Endothelial cell of umbilical vein (primary cell): ENCODE results near the gene GTPBP3. TPM values are rescaled to one million over a fixed set of nuclear protein-coding genes. Genes with fewer than 3 reads are reported as not detected.

ENCODE experiments used
- BruUV-seq: library from RNA; stranded (reverse); fragments of 400-500 nt; replicated peaks from 2 replicates; lab custom pipeline; 2021; lab: Mats Ljungman, UMichigan
- CTCF ChIA-PET: fragments of 300-600, 350-600 bp; sonication (Branson Sonifier 250); formaldehyde crosslinking; loops from one replicate; lab custom pipeline; 2021; ENCODE audit warnings: antibody characterized with exemption, inconsistent platforms; lab: Charles Lee
- POLR2A ChIA-PET: fragments of 300-600, 350-600 bp; sonication (Branson Sonifier 250); formaldehyde crosslinking; loops from one replicate; lab custom pipeline; 2021; ENCODE audit warnings: antibody characterized with exemption, inconsistent platforms; lab: Charles Lee
- DNase-seq: peaks from one replicate; pipeline ENCODE4 v3.0.0-alpha.2; 2011; ENCODE audit warnings: low read depth, low spot score
- FAIRE-seq: peaks from 2 replicates; lab custom pipeline; 2011; peaks lifted over from hg19 to GRCh38; lab: Jason Lieb, UNC
- H2AFZ ChIP-seq: 2 replicates; pipeline ENCODE4 v1.6.0; 2012; ENCODE audit warnings: low read depth, low read length, control low read depth, inconsistent platforms
- H3K27ac ChIP-seq: 2 replicates; pipeline ENCODE4 v1.5.1; 2011; ENCODE audit warnings: low read depth, mild to moderate bottlenecking, control low read depth, low read length, moderate library complexity; ENCODE audit not compliant: insufficient read depth
- H3K27me3 ChIP-seq, 2 experiments: 2 replicates each; pipeline versions ENCODE4 v1.6.0 to v1.6.1; 2011; ENCODE audit warnings: low read length in 2 of 2, mixed read lengths in 1 of 2; ENCODE audit not compliant: control insufficient read depth in 2 of 2, insufficient read depth in 2 of 2
- H3K36me3 ChIP-seq, 2 experiments: 2 replicates in 1 of 2; 3 replicates in 1 of 2; pipeline ENCODE4 v1.5.1; 2011; ENCODE audit warnings: low read length in 2 of 2, mild to moderate bottlenecking in 1 of 2, moderate library complexity in 1 of 2; ENCODE audit not compliant: control insufficient read depth in 2 of 2, insufficient read depth in 2 of 2; ENCODE audit errors: extremely low read depth in 1 of 2
- H3K4me1 ChIP-seq: 3 replicates; pipeline ENCODE4 v1.5.1; 2011; ENCODE audit warnings: mild to moderate bottlenecking, low read length; ENCODE audit not compliant: control insufficient read depth, insufficient read depth; ENCODE audit errors: extremely low read depth
- H3K4me2 ChIP-seq: 2 replicates; pipeline ENCODE4 v1.6.1; 2011; ENCODE audit warnings: low read length, control low read depth, mixed read lengths; ENCODE audit not compliant: insufficient read depth
- H3K4me3 ChIP-seq, 3 experiments: fragments of 200-600 bp in 1 of 3; sonication (generic), shearing (Covaris generic) in 1 of 3; replicated peaks in 1 of 3; 2 replicates each; pipeline ENCODE4 v1.5.1; 2011 to 2016; ENCODE audit warnings: control low read depth in 3 of 3, low read length in 3 of 3, mild to moderate bottlenecking in 2 of 3, inconsistent platforms in 1 of 3, low read depth in 1 of 3, moderate library complexity in 1 of 3; ENCODE audit not compliant: insufficient read depth in 1 of 3
- H3K79me2 ChIP-seq: 2 replicates; pipeline ENCODE4 v1.6.0; 2012; ENCODE audit warnings: low read length, inconsistent platforms; ENCODE audit not compliant: control insufficient read depth, insufficient read depth
- H3K9ac ChIP-seq: replicated peaks from 2 replicates; pipeline ENCODE3; 2011; ENCODE audit warnings: low read length, control low read depth; ENCODE audit not compliant: insufficient read depth; ENCODE audit errors: extremely low read depth
- H3K9me1 ChIP-seq: replicated peaks from 3 replicates; pipeline ENCODE4 v1.6.0; 2011; ENCODE audit warnings: mild to moderate bottlenecking, low read length; ENCODE audit not compliant: control insufficient read depth, insufficient read depth; ENCODE audit errors: extremely low read depth
- H3K9me3 ChIP-seq: replicated peaks from 2 replicates; pipeline ENCODE4 v1.5.1; 2012; ENCODE audit warnings: low read length, inconsistent platforms; ENCODE audit not compliant: control insufficient read depth, insufficient read depth
- H4K20me1 ChIP-seq: replicated peaks from 2 replicates; pipeline ENCODE3; 2011; ENCODE audit warnings: mild to moderate bottlenecking, low read length; ENCODE audit not compliant: control insufficient read depth, insufficient read depth; ENCODE audit errors: extremely low read depth
- EZH2 ChIP-seq: IDR thresholded peaks from 2 replicates; pipeline ENCODE4 v1.6.1; 2012; ENCODE audit warnings: borderline replicate concordance, low read depth, mild to moderate bottlenecking, moderate library complexity, low read length, inconsistent platforms; ENCODE audit not compliant: severe bottlenecking
- FOS ChIP-seq: IDR thresholded peaks from 2 replicates; pipeline ENCODE4 v1.6.1; 2011; ENCODE audit warnings: mild to moderate bottlenecking, low read length, moderate library complexity, borderline replicate concordance; ENCODE audit not compliant: insufficient read depth
- GATA2 ChIP-seq: IDR thresholded peaks from 2 replicates; pipeline ENCODE4 v1.7.0; 2011; ENCODE audit warnings: low read depth, mild to moderate bottlenecking, moderate library complexity, mixed read lengths, low read length; ENCODE audit not compliant: insufficient read length, insufficient read depth
- JUN ChIP-seq: IDR thresholded peaks from 2 replicates; pipeline ENCODE4 v1.6.1; 2011; ENCODE audit warnings: borderline replicate concordance, low read depth; ENCODE audit not compliant: insufficient read length, insufficient read depth
- MYC ChIP-seq: IDR thresholded peaks from one replicate; pipeline ENCODE4 v1.6.1; 2011; ENCODE audit warnings: mild to moderate bottlenecking, low read depth, low read length
- POLR2AphosphoS5 ChIP-seq: IDR thresholded peaks from 2 replicates; pipeline ENCODE4 v1.6.1; 2012; ENCODE audit warnings: low read depth, mild to moderate bottlenecking, control low read depth, low read length, moderate library complexity; ENCODE audit not compliant: insufficient read depth
- dilution Hi-C: fragments of 300-500 bp; cut with MboI; formaldehyde crosslinking; loops from one replicate; pipeline ENCODE4 v1.15.0; 2019; ENCODE audit warnings: low sequenced_read_pairs; ENCODE audit not compliant: extremely low pct_ligation_motif_present
- intact Hi-C: fragments of 100-400 bp; cut with micrococcal nuclease; formaldehyde crosslinking; loops from one replicate; pipeline ENCODE4 v1.10.0; 2022
- polyA plus RNA-seq, 4 experiments: library from polyadenylated mRNA; depleted of rRNA in 3 of 4; stranded (reverse) in 3 of 4; unstranded in 1 of 4; fragments of >200 nt; gene quantifications; 2 replicates each; pipeline versions ENCODE4 v1.2.1 to v1.2.3, GENCODE V29; 2011 to 2012; ENCODE audit warnings: missing spikeins in 1 of 4
- total RNA-seq: library from RNA; stranded (reverse); gene quantifications from 2 replicates; pipeline ENCODE4 v1.2.3, GENCODE V29; 2021
- TF ChIP-seq, protein P1 (sequence below), 2 donors: IDR thresholded peaks; 1 replicate in 1 of 2; 2 replicates in 1 of 2; pipeline ENCODE4 v1.5.1; 2011; ENCODE audit warnings: low read length in 2 of 2, mild to moderate bottlenecking in 2 of 2, moderate library complexity in 2 of 2, control low read depth in 1 of 2, inconsistent platforms in 1 of 2, low read depth in 1 of 2; ENCODE audit not compliant: insufficient read depth in 1 of 2; ENCODE audit errors: extremely low read depth in 1 of 2
- TF ChIP-seq, protein P2 (sequence below): IDR thresholded peaks from 2 replicates; pipeline ENCODE4 v1.6.1; 2011; ENCODE audit not compliant: insufficient read depth, insufficient read length

The GTPBP3 gene
- total and polyA plus RNA-seq, 2 donors (not counting 3 experiments of a cell fraction or from before 2014, with no cell fraction given) = 12.7 to 34.7 TPM

DNA sequence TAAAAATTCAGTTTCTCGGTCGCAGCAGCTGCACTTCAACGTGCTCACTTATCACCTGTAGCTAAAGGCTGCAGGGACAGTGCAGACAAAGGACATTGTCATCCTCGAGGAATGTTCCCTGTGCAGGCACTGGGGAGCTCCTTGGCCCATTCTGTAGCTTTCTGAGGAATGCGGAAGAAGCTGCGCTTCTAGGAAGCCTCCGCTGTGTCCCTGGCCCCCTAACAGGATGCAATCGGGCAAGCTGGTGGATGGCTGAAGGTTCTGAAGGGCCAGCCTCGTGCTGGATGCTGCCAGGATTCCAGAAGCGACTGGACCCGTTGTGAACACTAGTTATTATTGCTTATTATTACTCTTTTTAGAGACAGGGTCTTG, 10.8 kb upstream of the GTPBP3 start:
- POLR2A ChIA-PET = interaction anchor here (0.6 to 1.3 kb wide), 2 partner anchors 17 to 192 kb away, joined by 3 read pairs; partner anchors contain the start of gene DDA1
- H3K36me3 ChIP-seq = no peaks in the 10 kb centered on the region
- H3K4me1 ChIP-seq = peaks cover 10% of the 10 kb centered on the region
- no peak overlapping the region for H3K9ac ChIP-seq
- peaks cover 4 to 19% of the 10 kb centered on the region in 2 experiments for H3K27me3 ChIP-seq
- TF ChIP-seq FOS = no peak
- TF ChIP-seq, protein P1, sequence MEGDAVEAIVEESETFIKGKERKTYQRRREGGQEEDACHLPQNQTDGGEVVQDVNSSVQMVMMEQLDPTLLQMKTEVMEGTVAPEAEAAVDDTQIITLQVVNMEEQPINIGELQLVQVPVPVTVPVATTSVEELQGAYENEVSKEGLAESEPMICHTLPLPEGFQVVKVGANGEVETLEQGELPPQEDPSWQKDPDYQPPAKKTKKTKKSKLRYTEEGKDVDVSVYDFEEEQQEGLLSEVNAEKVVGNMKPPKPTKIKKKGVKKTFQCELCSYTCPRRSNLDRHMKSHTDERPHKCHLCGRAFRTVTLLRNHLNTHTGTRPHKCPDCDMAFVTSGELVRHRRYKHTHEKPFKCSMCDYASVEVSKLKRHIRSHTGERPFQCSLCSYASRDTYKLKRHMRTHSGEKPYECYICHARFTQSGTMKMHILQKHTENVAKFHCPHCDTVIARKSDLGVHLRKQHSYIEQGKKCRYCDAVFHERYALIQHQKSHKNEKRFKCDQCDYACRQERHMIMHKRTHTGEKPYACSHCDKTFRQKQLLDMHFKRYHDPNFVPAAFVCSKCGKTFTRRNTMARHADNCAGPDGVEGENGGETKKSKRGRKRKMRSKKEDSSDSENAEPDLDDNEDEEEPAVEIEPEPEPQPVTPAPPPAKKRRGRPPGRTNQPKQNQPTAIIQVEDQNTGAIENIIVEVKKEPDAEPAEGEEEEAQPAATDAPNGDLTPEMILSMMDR (IDR thresholded peaks at IDR 0.05; ENCODE audit: extremely low read depth in 1 of 2, insufficient read depth in 1 of 2, low read depth in 1 of 2, low read length in 2 of 2) = no peak
- TF ChIP-seq MYC = no peak
- no peak for TF ChIP-seq EZH2
- TF ChIP-seq JUN = no peak
- no peak for TF ChIP-seq POLR2AphosphoS5
- TF ChIP-seq, protein P2, sequence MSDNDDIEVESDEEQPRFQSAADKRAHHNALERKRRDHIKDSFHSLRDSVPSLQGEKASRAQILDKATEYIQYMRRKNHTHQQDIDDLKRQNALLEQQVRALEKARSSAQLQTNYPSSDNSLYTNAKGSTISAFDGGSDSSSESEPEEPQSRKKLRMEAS = no peak
- no peak for TF ChIP-seq GATA2
- H3K27ac ChIP-seq = no peak overlapping the region
- CTCF ChIA-PET = interaction anchor here (0.5 to 2.5 kb wide), 6 partner anchors 9 to 871 kb away, joined by 3 to 16 read pairs (median 4); no protein-coding TSS in a partner anchor
- no peaks in the 10 kb centered on the region for H3K9me1 ChIP-seq
- no peak overlapping the region for H3K4me3 ChIP-seq
- no peak overlapping the region for H2AFZ ChIP-seq
- DNase-seq (no peak), FAIRE-seq (no peak)
- H3K79me2 ChIP-seq = no peaks in the 10 kb centered on the region
- H4K20me1 ChIP-seq = no peaks in the 10 kb centered on the region
- H3K9me3 ChIP-seq = no peaks in the 10 kb centered on the region
- no TSS peak for BruUV-seq
- intact Hi-C loops (no loop called here), dilution Hi-C loops (no loop called here)
- H3K4me2 ChIP-seq = no peak overlapping the region
